Lower leg skin (tissue), 3 donors: ENCODE results near the gene CLPTM1.

Source experiments
- CTCF ChIP-seq, 3 donors: fragments of 450-650 bp; IDR thresholded peaks; one replicate each; pipeline ENCODE4 v1.5.1; 2016; ENCODE audit warnings: antibody characterized with exemption in 3 of 3, mild to moderate bottlenecking in 3 of 3, moderate library complexity in 2 of 3
- POLR2A ChIP-seq, 2 donors: fragments of 450-650 bp; IDR thresholded peaks; one replicate each; pipeline ENCODE4 v1.6.1; 2016 to 2017; ENCODE audit warnings: antibody characterized with exemption in 2 of 2, mild to moderate bottlenecking in 1 of 2, moderate library complexity in 1 of 2

- TF ChIP-seq POLR2A (IDR thresholded peaks at IDR 0.05) (no peak), CTCF (IDR thresholded peaks at IDR 0.05) (no peak)
Measured at GRCh38 chr19:45037393-45038169, 82.4 kb downstream of the CLPTM1 start.
